Duodenal mucosa (tissue), 2 donors: Measurements from ENCODE around the gene ABHD14A.

Source experiments
- H3K27ac ChIP-seq: one replicate; pipeline ENCODE4 v1.7.0; 2013; ENCODE audit warnings: low read depth, low read length
- H3K27me3 ChIP-seq, 2 donors: one replicate each; pipeline ENCODE4 v1.7.0; 2013; ENCODE audit warnings: low read length in 2 of 2, control low read depth in 1 of 2; ENCODE audit not compliant: insufficient read depth in 2 of 2, control insufficient read depth in 1 of 2
- H3K36me3 ChIP-seq, 2 donors: one replicate each; pipeline ENCODE4 v1.7.0; 2013; ENCODE audit warnings: low read length in 2 of 2, control low read depth in 1 of 2; ENCODE audit not compliant: insufficient read depth in 2 of 2, control insufficient read depth in 1 of 2
- H3K4me1 ChIP-seq, 2 donors: one replicate each; pipeline ENCODE4 v1.7.0; 2013; ENCODE audit warnings: low read length in 2 of 2, control low read depth in 1 of 2; ENCODE audit not compliant: insufficient read depth in 2 of 2, control insufficient read depth in 1 of 2
- H3K4me3 ChIP-seq, 2 donors: one replicate each; pipeline ENCODE4 v1.7.0; 2013; ENCODE audit warnings: low read length in 2 of 2, low read depth in 1 of 2
- H3K9ac ChIP-seq, 2 donors: one replicate each; pipeline ENCODE4 v1.7.0; 2013; ENCODE audit warnings: low read length in 2 of 2, low read depth in 1 of 2
- H3K9me3 ChIP-seq, 2 donors: one replicate each; pipeline ENCODE4 v1.7.0; 2013; ENCODE audit warnings: low read length in 2 of 2, control low read depth in 1 of 2; ENCODE audit not compliant: control insufficient read depth in 1 of 2

The ABHD14A gene

DNA sequence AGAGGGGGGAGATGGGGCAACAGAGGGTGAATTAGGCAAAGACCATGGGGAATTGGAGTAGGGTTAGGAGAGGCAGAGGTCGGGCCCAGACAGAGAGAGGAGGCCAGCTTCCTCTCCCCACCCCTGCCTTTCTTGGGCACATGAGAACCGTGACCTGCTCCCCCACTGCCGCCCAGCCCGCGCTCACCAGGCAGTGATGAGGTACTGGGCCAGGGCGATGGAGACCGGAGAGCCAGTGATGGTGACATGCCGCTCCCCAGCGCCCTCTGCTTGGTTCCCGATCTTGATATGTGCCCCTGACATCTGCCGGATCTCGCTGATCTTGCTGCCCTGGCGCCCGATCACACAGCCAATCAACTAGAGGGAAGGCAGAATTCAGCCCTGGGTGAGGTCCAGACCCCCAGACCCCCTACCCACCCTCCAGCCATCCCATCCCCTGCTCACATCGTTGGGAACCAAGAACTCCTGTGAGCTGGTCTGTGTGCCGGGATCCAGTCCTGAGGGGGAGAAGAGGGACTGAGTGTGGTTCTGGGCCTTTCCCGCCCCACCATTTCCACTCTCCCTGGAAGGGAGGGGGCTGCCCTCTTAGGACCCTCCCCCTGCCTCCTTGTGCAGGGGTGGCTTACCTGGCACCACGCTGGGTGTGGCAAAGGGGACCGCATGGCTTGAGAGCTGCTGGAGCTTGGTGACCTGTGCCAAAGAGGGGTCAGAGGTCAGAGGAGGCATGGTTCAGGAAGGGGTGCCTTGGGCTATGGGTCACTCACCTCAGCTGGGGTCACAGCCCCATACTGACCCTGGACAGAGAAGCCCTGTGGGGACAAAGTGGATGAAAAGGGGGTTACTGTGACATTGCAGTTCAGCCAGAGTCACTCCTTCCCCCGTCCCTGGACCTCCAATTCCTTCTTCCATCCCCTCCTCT lies 16.0 kb upstream of the ABHD14A start:
- Histone ChIP-seq H3K27ac (no peak overlapping the region), H3K36me3 (peaks cover 3 to 11% of the 10 kb centered on the region in 2 donors), H3K4me1 (peaks cover 5 to 7% of the 10 kb centered on the region in 2 donors), H3K27me3 (peaks cover 4 to 12% of the 10 kb centered on the region in 2 donors), H3K9me3 (no peaks in the 10 kb centered on the region), H3K9ac (no peak overlapping the region), H3K4me3 (no peak overlapping the region)

DNA sequence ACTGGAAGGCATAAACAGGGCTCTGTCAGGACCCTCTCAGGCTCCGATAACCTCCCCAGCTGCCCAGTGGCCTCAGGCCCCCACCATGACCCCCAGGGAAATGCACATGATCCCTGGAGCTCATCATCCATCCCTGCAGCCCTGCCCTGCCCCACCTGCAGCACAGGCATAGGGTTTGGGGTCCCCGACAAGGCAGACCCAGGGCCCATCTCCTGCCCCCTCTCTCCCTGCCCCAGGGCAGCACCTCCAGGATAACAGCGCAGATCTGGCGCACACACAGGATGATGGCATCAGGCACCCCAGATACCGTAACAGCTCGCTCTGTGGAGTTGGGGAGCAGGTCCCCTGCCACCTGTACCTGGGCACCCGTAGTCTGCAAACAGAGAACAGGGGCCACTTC lies 15.2 kb upstream of the ABHD14A start:
- Histone ChIP-seq H3K9me3 (no peaks in the 10 kb centered on the region), H3K36me3 (peaks cover 3 to 11% of the 10 kb centered on the region in 2 donors), H3K27ac (no peak overlapping the region), H3K4me3 (no peak overlapping the region), H3K4me1 (peaks cover 5 to 7% of the 10 kb centered on the region in 2 donors), H3K27me3 (peaks cover 0 to 10% of the 10 kb centered on the region in 2 donors), H3K9ac (no peak overlapping the region)

DNA sequence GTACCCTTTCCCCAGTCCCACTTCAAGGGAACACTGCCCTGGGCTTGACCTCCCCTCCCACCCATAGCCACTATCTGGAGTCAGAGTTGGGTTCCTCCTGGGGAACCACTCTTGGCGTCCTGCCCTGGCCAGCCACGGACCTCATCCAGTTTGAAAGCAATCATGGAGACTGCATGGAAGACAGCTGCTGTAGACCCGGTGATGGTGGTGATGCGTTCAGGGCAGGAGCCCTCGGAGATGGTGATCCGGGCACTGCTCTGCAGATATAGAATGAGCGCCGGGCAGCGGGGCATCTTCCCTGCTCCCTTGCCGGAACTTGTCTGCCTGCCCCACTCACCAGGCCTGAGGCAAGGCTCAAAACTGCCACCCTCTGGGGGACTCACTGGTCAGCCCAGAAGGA lies 14.5 kb upstream of the ABHD14A start:
- Histone ChIP-seq H3K9ac (no peak overlapping the region), H3K4me1 (peaks cover 5 to 7% of the 10 kb centered on the region in 2 donors), H3K27ac (no peak overlapping the region)

DNA sequence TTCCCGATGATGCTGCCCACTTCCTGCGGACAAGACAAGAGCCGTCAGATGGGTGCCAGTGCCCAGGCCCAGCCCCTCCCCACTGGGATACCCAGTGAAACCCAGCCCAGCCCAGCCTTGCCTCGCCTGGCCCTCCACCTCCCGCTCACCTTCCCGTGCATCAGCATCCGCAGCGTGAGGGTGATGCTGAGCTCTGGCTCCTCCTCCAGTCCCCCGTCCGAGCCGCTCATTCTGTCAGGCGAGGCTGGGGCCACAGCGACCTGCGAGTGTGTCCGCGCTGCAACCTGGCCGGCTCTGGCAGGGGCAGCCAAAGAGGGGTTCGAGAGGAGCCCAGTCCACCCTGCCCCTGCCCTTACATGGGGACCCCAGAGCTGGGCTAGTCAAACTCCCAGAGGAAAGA lies 13.9 kb upstream of the ABHD14A start:
- H3K4me1 ChIP-seq, result peaks cover 5 to 7% of the 10 kb centered on the region in 2 donors
- no peak overlapping the region for H3K27ac ChIP-seq
- H3K4me3 ChIP-seq, result no peak overlapping the region
- no peak overlapping the region for H3K9ac ChIP-seq
- H3K27me3 ChIP-seq, result no peaks in the 10 kb centered on the region
- no peaks in the 10 kb centered on the region for H3K9me3 ChIP-seq
- H3K36me3 ChIP-seq, result peaks cover 3 to 11% of the 10 kb centered on the region in 2 donors

More for the DNA sequence above, 14.5 kb upstream of the ABHD14A start:
- H3K9me3 ChIP-seq, result no peaks in the 10 kb centered on the region
- peaks cover 0 to 3% of the 10 kb centered on the region in 2 donors for H3K27me3 ChIP-seq
- no peak overlapping the region for H3K4me3 ChIP-seq
- H3K36me3 ChIP-seq, result peaks cover 3 to 11% of the 10 kb centered on the region in 2 donors

DNA sequence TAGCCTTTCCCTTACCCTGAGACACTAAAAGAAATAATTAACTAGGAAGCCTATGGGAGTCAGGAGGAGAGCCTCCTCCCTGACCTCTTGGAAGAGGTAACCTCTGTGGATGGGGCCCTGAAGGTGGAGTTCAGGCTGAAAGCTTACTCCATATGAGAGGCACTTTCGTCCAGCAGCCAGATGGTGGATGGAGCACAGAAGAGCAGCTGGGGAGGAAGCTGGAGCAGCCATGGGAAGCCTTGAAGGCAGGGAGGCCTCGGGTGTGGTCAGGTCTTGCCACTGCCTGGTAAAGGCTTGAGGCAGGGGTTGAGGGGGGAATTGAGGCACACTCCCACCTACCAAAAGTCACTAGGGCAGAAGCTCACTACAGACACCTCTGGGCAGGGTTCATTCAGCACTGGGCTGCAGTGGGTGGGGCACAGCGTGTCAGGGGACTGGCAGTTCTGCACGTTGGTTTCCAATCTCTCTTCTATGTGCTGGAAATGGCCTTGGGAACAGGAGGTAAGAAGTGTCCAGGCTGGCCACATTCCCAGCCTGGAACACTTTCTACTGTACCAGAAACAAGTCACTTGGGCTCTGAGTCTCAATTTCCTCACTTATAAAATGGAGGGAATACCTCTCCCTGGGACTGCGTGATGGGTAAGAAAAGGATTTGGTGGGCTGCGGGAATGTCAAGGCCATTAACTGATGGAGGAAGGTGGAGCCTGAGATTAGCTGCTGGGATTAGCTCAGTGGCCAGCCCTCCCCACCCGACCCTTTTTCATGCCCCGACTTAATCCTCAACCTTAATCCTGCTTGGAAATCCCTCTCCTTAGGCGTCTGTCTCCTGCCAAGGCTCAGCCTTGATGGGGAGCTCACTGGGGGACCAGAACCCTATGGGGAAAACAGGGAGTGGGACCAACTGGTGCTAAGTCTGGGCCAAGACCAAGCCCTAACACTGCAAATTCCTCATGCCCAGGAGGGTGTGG lies 13.0 kb upstream of the ABHD14A start:
- H3K9ac ChIP-seq, result no peak overlapping the region
- H3K4me3 ChIP-seq, result no peak overlapping the region
- peaks cover 3 to 11% of the 10 kb centered on the region in 2 donors for H3K36me3 ChIP-seq
- H3K27me3 ChIP-seq, result no peaks in the 10 kb centered on the region
- H3K4me1 ChIP-seq, result peaks cover 3 to 6% of the 10 kb centered on the region in 2 donors
- no peaks in the 10 kb centered on the region for H3K9me3 ChIP-seq
- H3K27ac ChIP-seq, result no peak overlapping the region

DNA sequence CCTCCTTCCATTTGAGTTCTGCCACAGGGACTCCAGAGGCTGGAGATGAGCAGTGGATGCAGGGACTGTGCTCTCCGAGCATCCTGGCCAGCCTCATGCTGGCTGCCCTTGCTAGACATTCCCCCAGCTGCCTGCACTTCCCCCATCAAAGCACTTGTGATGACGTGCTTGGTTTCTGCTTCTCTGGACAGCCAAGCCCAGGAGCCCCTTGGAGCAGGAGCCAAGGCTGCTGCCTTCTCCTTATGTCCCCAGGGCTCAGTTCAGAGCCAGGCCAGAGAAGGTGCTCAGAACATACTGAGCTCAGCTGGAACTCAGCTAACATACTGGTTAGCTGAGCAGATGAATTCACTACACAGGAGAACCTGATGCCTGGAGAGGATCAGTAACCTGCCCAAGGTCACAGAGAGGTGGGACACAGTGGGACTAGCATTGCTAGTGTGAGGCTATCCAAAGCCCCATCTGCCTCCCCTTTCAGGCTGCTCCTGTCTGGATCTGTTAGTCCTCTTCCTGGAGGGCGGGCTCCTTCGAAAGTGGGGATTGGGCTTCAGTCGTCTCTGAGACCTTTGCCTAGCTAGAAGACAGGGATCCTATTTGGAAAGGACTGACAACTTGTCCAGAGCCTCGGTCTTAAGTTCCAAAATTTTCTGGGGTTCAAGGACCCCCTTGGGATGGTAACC lies 11.9 kb upstream of the ABHD14A start:
- Histone ChIP-seq H3K27ac (no peak overlapping the region), H3K27me3 (no peaks in the 10 kb centered on the region), H3K4me1 (peaks cover 5 to 9% of the 10 kb centered on the region in 2 donors), H3K4me3 (no peak overlapping the region), H3K9ac (no peak overlapping the region), H3K9me3 (no peaks in the 10 kb centered on the region), H3K36me3 (peaks cover 3 to 8% of the 10 kb centered on the region in 2 donors)

DNA sequence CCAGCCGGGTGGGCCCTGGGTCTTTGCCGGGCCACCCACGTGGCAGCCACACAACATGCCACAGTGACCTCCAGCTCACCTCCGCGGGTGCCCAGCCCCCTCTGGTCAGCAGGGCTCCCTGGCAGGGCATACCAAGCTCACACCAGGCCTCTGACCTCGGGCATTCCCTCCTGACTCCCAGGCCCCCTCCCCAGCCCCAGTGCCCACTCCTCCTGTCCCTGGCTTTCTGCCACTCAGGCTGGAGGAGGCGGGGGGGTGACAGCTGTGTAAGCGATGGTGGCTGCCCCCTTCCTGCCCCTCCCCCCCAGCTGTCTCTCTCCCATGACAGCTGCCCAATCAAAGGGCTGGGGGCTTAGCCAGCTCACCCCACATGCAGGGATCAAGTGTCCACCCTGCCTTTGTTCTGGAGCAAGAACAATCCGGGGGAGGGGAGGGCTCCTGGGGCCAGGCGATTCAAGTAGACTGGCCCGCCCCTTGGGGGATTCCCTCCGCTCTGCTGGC lies 10.9 kb upstream of the ABHD14A start:
- no peak overlapping the region for H3K9ac ChIP-seq

DNA sequence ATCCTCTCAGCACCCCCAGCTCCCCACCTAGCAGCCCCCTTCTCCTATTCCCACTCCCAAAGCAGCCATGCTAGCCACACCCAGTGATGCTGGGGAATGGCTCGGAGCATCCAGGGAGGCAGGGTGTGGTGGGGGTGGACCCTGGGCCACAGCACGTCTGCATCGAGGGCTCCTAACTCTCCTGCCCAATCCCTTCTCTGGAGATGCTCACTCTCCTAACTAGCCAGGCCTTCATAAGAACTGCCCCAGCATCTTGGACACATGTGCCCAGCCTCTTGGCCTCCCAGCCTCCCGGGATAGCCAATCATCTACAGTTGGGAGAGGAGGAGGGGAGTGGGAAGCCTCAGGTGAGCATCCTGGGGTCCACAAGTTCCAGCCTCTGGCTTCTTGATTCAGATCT lies 10.3 kb upstream of the ABHD14A start:
- Histone ChIP-seq H3K4me3 (no peak overlapping the region), H3K4me1 (peaks cover 7 to 14% of the 10 kb centered on the region in 2 donors), H3K9ac (no peak overlapping the region), H3K27me3 (no peaks in the 10 kb centered on the region), H3K36me3 (peaks cover 0 to 3% of the 10 kb centered on the region in 2 donors), H3K27ac (no peak overlapping the region), H3K9me3 (no peaks in the 10 kb centered on the region)

More for the DNA sequence above, 10.9 kb upstream of the ABHD14A start:
- peaks cover 7 to 14% of the 10 kb centered on the region in 2 donors for H3K4me1 ChIP-seq
- H3K4me3 ChIP-seq, result no peak overlapping the region
- H3K9me3 ChIP-seq, result no peaks in the 10 kb centered on the region
- H3K27me3 ChIP-seq, result no peaks in the 10 kb centered on the region
- H3K27ac ChIP-seq, result no peak overlapping the region
- H3K36me3 ChIP-seq, result peaks cover 3 to 5% of the 10 kb centered on the region in 2 donors

DNA sequence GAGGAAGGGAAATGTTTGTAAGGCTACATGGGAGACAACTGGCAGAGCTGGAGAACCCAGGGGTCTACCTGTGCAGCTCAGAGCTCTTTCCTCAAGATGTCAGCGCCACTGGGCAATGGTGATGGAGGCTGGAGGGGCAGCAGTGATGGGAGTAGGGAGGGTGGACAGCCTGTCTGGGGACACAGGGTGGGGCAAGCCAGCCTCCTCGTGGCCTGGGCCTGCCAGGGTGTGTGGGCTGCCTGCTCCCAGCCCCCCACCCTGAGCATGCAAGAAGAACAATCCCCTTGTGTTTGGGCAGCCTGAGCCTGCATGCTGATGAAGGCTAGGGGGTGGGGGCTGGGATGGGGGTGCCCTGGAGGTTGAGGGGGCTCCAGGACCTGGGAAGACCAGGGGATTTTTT lies 8.8 kb upstream of the ABHD14A start:
- Histone ChIP-seq H3K4me3 (peak overlapping the region in 1 of 2 donors; percentile 81), H3K9ac (no peak overlapping the region)

More for the DNA sequence above, 8.8 kb upstream of the ABHD14A start:
- Histone ChIP-seq H3K36me3 (no peaks in the 10 kb centered on the region), H3K27ac (no peak overlapping the region), H3K9me3 (no peaks in the 10 kb centered on the region), H3K27me3 (no peaks in the 10 kb centered on the region), H3K4me1 (peaks cover 12 to 20% of the 10 kb centered on the region in 2 donors)
